22Rv1 (cell line): ENCODE results near the gene OAF.

Experiments
- H3K27ac ChIP-seq: fragments of 450-650 bp; 2 replicates; pipeline ENCODE4 v1.5.1; 2017
- ZFX ChIP-seq: fragments of 450-650 bp; IDR thresholded peaks from 2 replicates; pipeline ENCODE4 v1.6.1; 2017; ENCODE audit warnings: antibody characterized with exemption, borderline replicate concordance
- TF ChIP-seq, protein P1 (sequence below): fragments of 450-650 bp; IDR thresholded peaks from 2 replicates; pipeline ENCODE4 v1.5.1; 2017; ENCODE audit warnings: mild to moderate bottlenecking

The OAF gene

GRCh38 chr11:120198787-120199469 lies 11.9 kb upstream of the OAF start:
- TF ChIP-seq ZFX: no peak
- TF ChIP-seq, protein P1, sequence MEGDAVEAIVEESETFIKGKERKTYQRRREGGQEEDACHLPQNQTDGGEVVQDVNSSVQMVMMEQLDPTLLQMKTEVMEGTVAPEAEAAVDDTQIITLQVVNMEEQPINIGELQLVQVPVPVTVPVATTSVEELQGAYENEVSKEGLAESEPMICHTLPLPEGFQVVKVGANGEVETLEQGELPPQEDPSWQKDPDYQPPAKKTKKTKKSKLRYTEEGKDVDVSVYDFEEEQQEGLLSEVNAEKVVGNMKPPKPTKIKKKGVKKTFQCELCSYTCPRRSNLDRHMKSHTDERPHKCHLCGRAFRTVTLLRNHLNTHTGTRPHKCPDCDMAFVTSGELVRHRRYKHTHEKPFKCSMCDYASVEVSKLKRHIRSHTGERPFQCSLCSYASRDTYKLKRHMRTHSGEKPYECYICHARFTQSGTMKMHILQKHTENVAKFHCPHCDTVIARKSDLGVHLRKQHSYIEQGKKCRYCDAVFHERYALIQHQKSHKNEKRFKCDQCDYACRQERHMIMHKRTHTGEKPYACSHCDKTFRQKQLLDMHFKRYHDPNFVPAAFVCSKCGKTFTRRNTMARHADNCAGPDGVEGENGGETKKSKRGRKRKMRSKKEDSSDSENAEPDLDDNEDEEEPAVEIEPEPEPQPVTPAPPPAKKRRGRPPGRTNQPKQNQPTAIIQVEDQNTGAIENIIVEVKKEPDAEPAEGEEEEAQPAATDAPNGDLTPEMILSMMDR: no peak

GRCh38 chr11:120199613-120200012 lies 11.2 kb upstream of the OAF start:
- TF ChIP-seq, protein P1: no peak
- TF ChIP-seq ZFX: no peak
- H3K27ac ChIP-seq: no peak overlapping the region

More at GRCh38 chr11:120198787-120199469, 11.9 kb upstream of the OAF start:
- H3K27ac ChIP-seq: no peak overlapping the region

DNA sequence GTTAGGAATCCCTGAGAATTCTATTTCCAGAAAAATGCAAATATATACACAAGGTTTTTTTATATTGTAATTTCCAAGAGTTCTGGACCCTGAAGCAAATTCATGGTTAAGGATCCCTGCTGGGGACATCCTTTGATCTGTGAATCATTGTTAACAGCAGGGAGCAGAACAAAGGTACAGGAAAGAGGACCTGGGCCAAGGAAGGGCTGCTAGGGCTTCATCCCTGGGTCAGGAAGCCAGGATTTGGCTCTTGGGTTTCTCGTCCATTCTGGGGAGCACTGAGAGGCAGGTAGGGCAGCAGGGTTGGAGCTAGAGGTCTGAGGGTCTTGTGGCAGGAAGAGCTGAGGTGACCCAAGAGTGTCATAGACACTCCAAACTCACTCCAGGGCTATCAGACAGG lies 10.2 kb upstream of the OAF start:
- H3K27ac ChIP-seq: no peak overlapping the region
- no peak for TF ChIP-seq ZFX
- TF ChIP-seq, protein P1: no peak

- H3K27ac ChIP-seq: no peak overlapping the region
- TF ChIP-seq ZFX: no peak
- TF ChIP-seq, protein P1: no peak
These were observed 9.2 kb upstream of the OAF start for GRCh38 chr11:120201653-120202052.

DNA sequence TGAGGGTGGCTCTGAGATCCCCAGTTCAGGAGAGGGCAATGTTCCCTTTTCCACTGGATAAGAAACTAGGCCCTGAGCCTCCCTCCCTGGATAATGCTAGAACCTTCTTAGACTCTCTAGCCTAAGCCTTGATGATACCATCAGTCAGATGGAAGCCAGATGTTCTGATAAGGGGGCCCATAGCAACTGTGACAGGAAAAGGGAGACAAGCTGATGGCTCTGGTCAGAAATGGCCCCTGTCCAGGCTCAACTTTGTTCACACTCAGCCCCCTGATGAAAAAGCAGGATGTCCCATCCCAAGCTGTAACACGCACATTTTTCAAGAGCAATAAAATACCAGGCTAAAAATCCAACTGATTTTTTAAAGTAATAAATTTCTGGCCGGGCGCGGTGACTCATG lies 7.2 kb upstream of the OAF start:
- H3K27ac ChIP-seq: no peak overlapping the region
- TF ChIP-seq, protein P1: no peak
- TF ChIP-seq ZFX: no peak

GRCh38 chr11:120205596-120206161 lies 5.2 kb upstream of the OAF start:
- no peak overlapping the region for H3K27ac ChIP-seq
- TF ChIP-seq, protein P1: no peak
- TF ChIP-seq ZFX: no peak

GRCh38 chr11:120207512-120207911 lies 3.3 kb upstream of the OAF start:
- no peak overlapping the region for H3K27ac ChIP-seq
- TF ChIP-seq, protein P1: no peak
- no peak for TF ChIP-seq ZFX
